HepG2 (cell line): ENCODE measurements around the gene LITAFD. TPM values are rescaled to one million over a fixed set of nuclear protein-coding genes. Genes with fewer than 3 reads are reported as not detected.

ENCODE experiments used
- CEBPZ ChIP-seq: IDR thresholded peaks from 2 replicates; pipeline ENCODE4 v1.6.1; 2012; ENCODE audit warnings: low read length, improper control_type of control experiment
- ERF ChIP-seq: IDR thresholded peaks from 2 replicates; pipeline ENCODE4 v1.6.1; 2018; ENCODE audit warnings: missing biosample characterization, missing genetic modification reagents
- GATAD2A ChIP-seq: IDR thresholded peaks from 2 replicates; pipeline ENCODE4 v1.6.1; 2016
- HBP1 ChIP-seq: IDR thresholded peaks from 2 replicates; pipeline ENCODE4 v1.6.1; 2016; ENCODE audit warnings: low read depth, control low read depth
- HMGA1 ChIP-seq: sonication (generic); formaldehyde crosslinking; conservative IDR thresholded peaks from 2 replicates; pipeline ENCODE4 v1.4.0; 2020; ENCODE audit warnings: missing genetic modification reagents
- KAT7 ChIP-seq: IDR thresholded peaks from 2 replicates; pipeline ENCODE4 v1.6.1; 2018; ENCODE audit warnings: borderline replicate concordance, missing compliant biosample characterization
- KLF12 ChIP-seq: sonication (generic); formaldehyde crosslinking; IDR thresholded peaks from 2 replicates; pipeline ENCODE4 v1.4.0; 2020; ENCODE audit warnings: missing genetic modification reagents, borderline replicate concordance
- THAP11 ChIP-seq: IDR thresholded peaks from 2 replicates; pipeline ENCODE4 v1.6.1; 2016; ENCODE audit warnings: missing biosample characterization, missing genetic modification reagents
- XBP1 ChIP-seq: sonication (generic); formaldehyde crosslinking; IDR thresholded peaks from 2 replicates; pipeline ENCODE4 v1.5.0; 2020; ENCODE audit warnings: missing genetic modification reagents
- ZBTB20 ChIP-seq: sonication (generic); formaldehyde crosslinking; IDR thresholded peaks from 2 replicates; pipeline ENCODE4 v1.8.1; 2023; ENCODE audit warnings: missing genetic modification reagents, low read depth, mild to moderate bottlenecking, borderline replicate concordance
- ZFP37 ChIP-seq: sonication (generic); formaldehyde crosslinking; IDR thresholded peaks from 2 replicates; pipeline ENCODE4 v1.4.0; 2020; ENCODE audit warnings: missing genetic modification reagents, borderline replicate concordance
- ZFY ChIP-seq: sonication (generic); formaldehyde crosslinking; IDR thresholded peaks from 2 replicates; pipeline ENCODE4 v1.4.0; 2020; ENCODE audit warnings: missing genetic modification reagents
- ZNF160 ChIP-seq: sonication (generic); formaldehyde crosslinking; IDR thresholded peaks from 2 replicates; pipeline ENCODE4 v1.8.0; 2022; ENCODE audit warnings: mild to moderate bottlenecking, inconsistent platforms, missing genetic modification reagents
- ZNF570 ChIP-seq: sonication (generic); formaldehyde crosslinking; IDR thresholded peaks from 2 replicates; pipeline ENCODE4 v1.4.0; 2020; ENCODE audit warnings: mild to moderate bottlenecking, missing genetic modification reagents, borderline replicate concordance
- ZNF816 ChIP-seq: sonication (generic); formaldehyde crosslinking; IDR thresholded peaks from 2 replicates; pipeline ENCODE4 v1.8.0; 2022; ENCODE audit warnings: missing genetic modification reagents, mild to moderate bottlenecking, borderline replicate concordance
- polyA plus RNA-seq, 8 experiments: library from polyadenylated mRNA; depleted of rRNA in 3 of 8; stranded (reverse) in 7 of 8; unstranded in 1 of 8; fragments of >200 nt; fragmentation: Illumina TruSeq in 4 of 8; extraction: Trizol in 4 of 8; gene quantifications; 2 replicates each; pipeline versions ENCODE4 v1.2.1 to v1.2.3, GENCODE V29; 2011 to 2016; ENCODE audit warnings: low read depth in 4 of 8, missing spikeins in 1 of 8, mixed read lengths in 1 of 8; ENCODE audit not compliant: insufficient read depth in 1 of 8
- total RNA-seq, 5 experiments: library from RNA; depleted of rRNA; stranded (reverse); fragments of >200 nt; fragmentation: Illumina TruSeq; extraction: Trizol; gene quantifications; 2 replicates each; pipeline ENCODE4 v1.2.3, GENCODE V29; 2016; ENCODE audit warnings: low read depth in 1 of 5
- TF ChIP-seq, protein P1 (sequence below): IDR thresholded peaks from 2 replicates; pipeline ENCODE4 v1.6.1; 2016; ENCODE audit warnings: mild to moderate bottlenecking
- TF ChIP-seq, protein P2 (sequence below): sonication (generic); formaldehyde crosslinking; IDR thresholded peaks from 2 replicates; pipeline ENCODE4 v1.5.0; 2020; ENCODE audit warnings: missing genetic modification reagents
- TF ChIP-seq, protein P3 (sequence below): sonication (generic); formaldehyde crosslinking; IDR thresholded peaks from 2 replicates; pipeline ENCODE4 v1.4.0; 2020; ENCODE audit warnings: mild to moderate bottlenecking, missing genetic modification reagents, borderline replicate concordance
- TF ChIP-seq, protein P4 (sequence below): sonication (generic); formaldehyde crosslinking; conservative IDR thresholded peaks from 2 replicates; pipeline ENCODE4 v1.8.1; 2023; ENCODE audit warnings: missing genetic modification reagents
- TF ChIP-seq, protein P5 (sequence below): sonication (generic); formaldehyde crosslinking; IDR thresholded peaks from 2 replicates; pipeline ENCODE4 v1.5.0; 2020; ENCODE audit warnings: mild to moderate bottlenecking, low read depth, missing genetic modification reagents, borderline replicate concordance

LITAFD gene
- total and polyA plus RNA-seq, 2 of the 13 experiments (the other 11 are each of a cell fraction or from before 2014, with no cell fraction given) = not detected

DNA sequence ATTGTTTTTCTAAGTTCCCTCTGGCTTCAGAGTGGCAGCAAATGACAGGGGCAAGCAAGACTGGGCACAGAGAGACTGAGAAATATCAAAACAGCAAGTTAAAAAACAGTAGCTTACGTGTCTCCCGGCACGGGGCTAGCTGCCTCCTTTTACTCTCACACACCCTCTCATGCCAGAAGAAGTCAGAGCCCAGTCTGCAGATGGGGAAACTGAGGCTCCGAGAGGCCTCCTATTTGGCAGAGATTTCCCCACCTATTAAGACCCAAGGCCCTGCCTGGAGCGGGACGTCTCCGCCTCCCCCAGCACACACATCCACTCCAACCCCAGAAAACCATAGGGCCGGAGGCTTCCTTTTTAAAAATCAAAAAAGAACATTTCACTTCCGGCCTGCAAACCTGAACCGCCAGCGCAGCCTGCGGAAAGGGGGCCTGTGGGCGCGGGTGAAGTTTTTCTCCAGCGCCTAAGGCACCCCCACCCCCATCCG is 14.2 kb upstream of the LITAFD start (continued):
- no peak for TF ChIP-seq HBP1 (CRISPR knock-in tag)
- TF ChIP-seq, protein P1, sequence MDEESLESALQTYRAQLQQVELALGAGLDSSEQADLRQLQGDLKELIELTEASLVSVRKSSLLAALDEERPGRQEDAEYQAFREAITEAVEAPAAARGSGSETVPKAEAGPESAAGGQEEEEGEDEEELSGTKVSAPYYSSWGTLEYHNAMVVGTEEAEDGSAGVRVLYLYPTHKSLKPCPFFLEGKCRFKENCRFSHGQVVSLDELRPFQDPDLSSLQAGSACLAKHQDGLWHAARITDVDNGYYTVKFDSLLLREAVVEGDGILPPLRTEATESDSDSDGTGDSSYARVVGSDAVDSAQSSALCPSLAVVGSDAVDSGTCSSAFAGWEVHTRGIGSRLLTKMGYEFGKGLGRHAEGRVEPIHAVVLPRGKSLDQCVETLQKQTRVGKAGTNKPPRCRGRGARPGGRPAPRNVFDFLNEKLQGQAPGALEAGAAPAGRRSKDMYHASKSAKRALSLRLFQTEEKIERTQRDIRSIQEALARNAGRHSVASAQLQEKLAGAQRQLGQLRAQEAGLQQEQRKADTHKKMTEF (CRISPR knock-in tag) = 0 out of 2 replicates have a peak, but pooled peaks have one; percentile 5
- no peak for TF ChIP-seq ZFP37 (CRISPR knock-in tag)
- no peak for TF ChIP-seq XBP1
- TF ChIP-seq, protein P2, sequence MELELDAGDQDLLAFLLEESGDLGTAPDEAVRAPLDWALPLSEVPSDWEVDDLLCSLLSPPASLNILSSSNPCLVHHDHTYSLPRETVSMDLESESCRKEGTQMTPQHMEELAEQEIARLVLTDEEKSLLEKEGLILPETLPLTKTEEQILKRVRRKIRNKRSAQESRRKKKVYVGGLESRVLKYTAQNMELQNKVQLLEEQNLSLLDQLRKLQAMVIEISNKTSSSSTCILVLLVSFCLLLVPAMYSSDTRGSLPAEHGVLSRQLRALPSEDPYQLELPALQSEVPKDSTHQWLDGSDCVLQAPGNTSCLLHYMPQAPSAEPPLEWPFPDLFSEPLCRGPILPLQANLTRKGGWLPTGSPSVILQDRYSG = no peak
- no peak for TF ChIP-seq ZNF816 (CRISPR knock-in tag)
- TF ChIP-seq ZNF160 (CRISPR knock-in tag) = no peak
- no peak for TF ChIP-seq ZNF570 (CRISPR knock-in tag)
- TF ChIP-seq KAT7 (CRISPR knock-in tag) = peak; percentile 82; the same call in 1 of the 2 replicates
- TF ChIP-seq, protein P3, sequence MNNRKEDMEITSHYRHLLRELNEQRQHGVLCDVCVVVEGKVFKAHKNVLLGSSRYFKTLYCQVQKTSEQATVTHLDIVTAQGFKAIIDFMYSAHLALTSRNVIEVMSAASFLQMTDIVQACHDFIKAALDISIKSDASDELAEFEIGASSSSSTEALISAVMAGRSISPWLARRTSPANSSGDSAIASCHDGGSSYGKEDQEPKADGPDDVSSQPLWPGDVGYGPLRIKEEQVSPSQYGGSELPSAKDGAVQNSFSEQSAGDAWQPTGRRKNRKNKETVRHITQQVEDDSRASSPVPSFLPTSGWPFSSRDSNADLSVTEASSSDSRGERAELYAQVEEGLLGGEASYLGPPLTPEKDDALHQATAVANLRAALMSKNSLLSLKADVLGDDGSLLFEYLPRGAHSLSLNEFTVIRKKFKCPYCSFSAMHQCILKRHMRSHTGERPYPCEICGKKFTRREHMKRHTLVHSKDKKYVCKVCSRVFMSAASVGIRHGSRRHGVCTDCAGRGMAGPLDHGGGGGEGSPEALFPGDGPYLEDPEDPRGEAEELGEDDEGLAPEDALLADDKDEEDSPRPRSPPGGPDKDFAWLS (CRISPR knock-in tag) = no peak
- TF ChIP-seq, protein P4, sequence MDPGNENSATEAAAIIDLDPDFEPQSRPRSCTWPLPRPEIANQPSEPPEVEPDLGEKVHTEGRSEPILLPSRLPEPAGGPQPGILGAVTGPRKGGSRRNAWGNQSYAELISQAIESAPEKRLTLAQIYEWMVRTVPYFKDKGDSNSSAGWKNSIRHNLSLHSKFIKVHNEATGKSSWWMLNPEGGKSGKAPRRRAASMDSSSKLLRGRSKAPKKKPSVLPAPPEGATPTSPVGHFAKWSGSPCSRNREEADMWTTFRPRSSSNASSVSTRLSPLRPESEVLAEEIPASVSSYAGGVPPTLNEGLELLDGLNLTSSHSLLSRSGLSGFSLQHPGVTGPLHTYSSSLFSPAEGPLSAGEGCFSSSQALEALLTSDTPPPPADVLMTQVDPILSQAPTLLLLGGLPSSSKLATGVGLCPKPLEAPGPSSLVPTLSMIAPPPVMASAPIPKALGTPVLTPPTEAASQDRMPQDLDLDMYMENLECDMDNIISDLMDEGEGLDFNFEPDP = no peak
- no peak for TF ChIP-seq GATAD2A (CRISPR knock-in tag)
- no peak for TF ChIP-seq CEBPZ
- TF ChIP-seq ERF (CRISPR knock-in tag) = no peak; the same call in 1 of the 2 replicates
- TF ChIP-seq HMGA1 = no peak
- no peak for TF ChIP-seq ZFY (CRISPR knock-in tag)
- TF ChIP-seq KLF12 = 0 out of 2 replicates have a peak, but pooled peaks have one; percentile 12
- TF ChIP-seq, protein P5, sequence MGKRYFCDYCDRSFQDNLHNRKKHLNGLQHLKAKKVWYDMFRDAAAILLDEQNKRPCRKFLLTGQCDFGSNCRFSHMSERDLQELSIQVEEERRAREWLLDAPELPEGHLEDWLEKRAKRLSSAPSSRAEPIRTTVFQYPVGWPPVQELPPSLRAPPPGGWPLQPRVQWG (CRISPR knock-in tag) = 0 out of 2 replicates have a peak, but pooled peaks have one; percentile 12
- no peak for TF ChIP-seq THAP11 (CRISPR knock-in tag)
- TF ChIP-seq ZBTB20 = no peak
